Thymus (tissue), 14 donors: ENCODE results near the gene PTRH1. TPM values are rescaled to one million over a fixed set of nuclear protein-coding genes. Genes with fewer than 3 reads are reported as not detected.
"Not testable (repeated sequence)": the region's sequence is repeated elsewhere in the genome, so short reads cannot be mapped to it uniquely, and the experiment has no call there.

Experiments used
- DNase-seq, 9 donors: peaks; one replicate each; pipeline ENCODE4 v3.0.0-alpha.2; 2013; ENCODE audit warnings: low spot score in 9 of 9, low read depth in 6 of 9, missing footprints in 1 of 9
- H3K27ac ChIP-seq, 2 donors: one replicate each; pipeline ENCODE4 v1.5.1; 2013; ENCODE audit warnings: control low read depth in 1 of 2, low read depth in 1 of 2, low read length in 1 of 2, mild to moderate bottlenecking in 1 of 2, moderate library complexity in 1 of 2
- H3K27me3 ChIP-seq, 2 donors: one replicate each; pipeline ENCODE4 v1.5.1; 2013; ENCODE audit warnings: low read length in 1 of 2; ENCODE audit not compliant: control insufficient read depth in 2 of 2, insufficient read depth in 1 of 2
- H3K36me3 ChIP-seq, 2 donors: one replicate each; pipeline ENCODE4 v1.5.1; 2013; ENCODE audit warnings: low read length in 1 of 2, mild to moderate bottlenecking in 1 of 2, moderate library complexity in 1 of 2; ENCODE audit not compliant: control insufficient read depth in 2 of 2, insufficient read depth in 2 of 2
- H3K4me1 ChIP-seq, 2 donors: one replicate each; pipeline ENCODE4 v1.5.1; 2013; ENCODE audit warnings: low read length in 2 of 2; ENCODE audit not compliant: control insufficient read depth in 2 of 2, insufficient read depth in 2 of 2
- H3K4me3 ChIP-seq, 2 donors: one replicate each; pipeline ENCODE4 v1.5.1; 2013; ENCODE audit warnings: low read length in 2 of 2, control low read depth in 1 of 2, mild to moderate bottlenecking in 1 of 2
- H3K9me3 ChIP-seq, 2 donors: one replicate each; pipeline ENCODE4 v1.5.1; 2013; ENCODE audit warnings: low read length in 1 of 2, mild to moderate bottlenecking in 1 of 2; ENCODE audit not compliant: control insufficient read depth in 2 of 2, insufficient read depth in 1 of 2
- WGBS: extraction: QIAGEN DNeasy Blood & Tissue Kit; methylation state at CpG from one replicate; pipeline ENCODE4 v1.1.7; 2013; 5-methylcytosine and 5-hydroxymethylcytosine counted together
- long read RNA-seq, 10 donors: transcript quantifications; one replicate each; lab custom pipeline, GENCODE V29; 2026
- polyA plus RNA-seq: library from polyadenylated mRNA; stranded (reverse); fragments of 200-250 nt; gene quantifications from one replicate; pipeline ENCODE4 v1.2.3, GENCODE V29; 2013
- total RNA-seq: library from RNA; stranded (reverse); fragments of 120-200 nt; gene quantifications from one replicate; pipeline ENCODE4 v1.2.4, GENCODE V29; 2013
- donor health status: healthy.

PTRH1 gene
- total RNA-seq (16.3 TPM), polyA plus RNA-seq (12.2 TPM)
- long read RNA-seq, donor 1, partial matches to known transcripts = 0 of 1 reads
- long read RNA-seq, donor 1, other reads (novel, unspliced or antisense) = 0 of 1 reads
- long read RNA-seq, donor 2 = 0 reads
- long read RNA-seq, donor 3, transcript PTRH1-208 (5 exons, 814 nt) = major isoform, 8 of 19 reads
- long read RNA-seq, donor 3, partial matches to known transcripts = 10 of 19 reads
- long read RNA-seq, donor 3, other reads (novel, unspliced or antisense) = 0 of 19 reads
- long read RNA-seq, donor 4, transcript PTRH1-208 (5 exons, 814 nt) = major isoform, 8 of 10 reads
- long read RNA-seq, donor 4, partial matches to known transcripts = 0 of 10 reads
- long read RNA-seq, donor 4, other reads (novel, unspliced or antisense) = 0 of 10 reads
- long read RNA-seq, donor 5, transcript PTRH1-208 (5 exons, 814 nt) = major isoform, 11 of 14 reads
- long read RNA-seq, donor 5, partial matches to known transcripts = 0 of 14 reads
- long read RNA-seq, donor 5, other reads (novel, unspliced or antisense) = 0 of 14 reads
- long read RNA-seq, donor 6, transcript PTRH1-208 (5 exons, 814 nt) = major isoform, 8 of 14 reads
- long read RNA-seq, donor 6, partial matches to known transcripts = 5 of 14 reads
- long read RNA-seq, donor 6, other reads (novel, unspliced or antisense) = 0 of 14 reads
- long read RNA-seq, donor 7, partial matches to known transcripts = 0 of 4 reads
- long read RNA-seq, donor 7, other reads (novel, unspliced or antisense) = 0 of 4 reads
- long read RNA-seq, donor 8, partial matches to known transcripts = 0 of 4 reads
- long read RNA-seq, donor 8, other reads (novel, unspliced or antisense) = 0 of 4 reads
- long read RNA-seq, donor 9, transcript PTRH1-208 (5 exons, 814 nt) = major isoform, 5 of 8 reads
- long read RNA-seq, donor 9, partial matches to known transcripts = 0 of 8 reads
- long read RNA-seq, donor 9, other reads (novel, unspliced or antisense) = 0 of 8 reads
- long read RNA-seq, donor 10, partial matches to known transcripts = 0 of 2 reads
- long read RNA-seq, donor 10, other reads (novel, unspliced or antisense) = 0 of 2 reads

DNA sequence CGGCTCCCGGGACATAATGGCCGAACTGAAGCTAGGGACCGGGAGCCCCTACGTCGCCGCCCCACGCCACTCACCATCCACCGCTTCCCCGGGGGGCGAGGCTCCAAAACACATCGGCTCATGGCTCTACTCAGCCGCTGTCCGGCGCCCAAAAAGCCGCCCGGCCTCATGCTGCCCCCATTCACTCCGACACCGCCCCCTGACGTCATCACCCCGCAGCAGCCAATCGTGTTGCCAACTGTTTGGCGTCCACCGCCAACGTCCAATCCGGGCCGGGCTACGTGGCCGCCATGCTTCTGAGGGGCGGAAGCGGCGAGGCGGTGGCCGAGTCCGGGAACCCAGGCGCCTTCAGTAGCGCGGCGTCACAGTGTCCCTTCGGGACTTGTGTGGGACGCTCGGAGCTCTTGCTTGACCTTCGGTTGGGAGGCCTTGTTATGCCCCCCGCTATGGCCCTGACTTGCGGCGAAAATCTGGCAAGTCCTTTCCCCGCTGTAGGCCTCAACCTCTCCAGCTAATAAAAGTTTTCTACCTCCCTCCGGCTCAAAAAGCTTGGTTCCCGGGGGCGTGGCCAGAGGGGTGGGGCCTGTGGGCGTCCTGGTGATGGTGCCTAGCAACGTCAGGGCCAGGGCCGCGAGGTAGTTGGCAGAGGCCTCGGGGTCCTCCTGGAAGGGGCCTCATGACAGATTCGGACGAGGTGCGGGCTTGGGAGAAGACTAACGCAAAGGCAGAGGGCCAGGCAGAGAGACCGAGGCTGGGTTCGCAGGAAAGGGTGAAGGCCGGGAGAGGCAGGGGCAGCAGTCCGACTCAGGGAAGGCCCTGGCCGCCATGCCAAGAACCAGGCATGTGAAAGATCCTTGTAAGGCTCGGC is at the start of gene PTRH1, which contains the start of gene TTC16:
PTRH1 (minus strand) TSS at position 194 of the 868 bp plus-strand sequence; CDS start at position 170, 24 bp downstream.
TTC16 (plus strand) TSS at position 610 of the 868 bp plus-strand sequence; CDS start at position 677, 67 bp downstream.
- Histone ChIP-seq H3K27me3 (peaks cover 0 to 12% of the 10 kb centered on the region in 2 donors), H3K27ac (peak within 1 kb of the TSS; percentile 67 to 68), H3K4me3 (peak within 1 kb of the TSS; percentile 69 to 94), H3K36me3 (no peaks in the 10 kb centered on the region), H3K4me1 (peaks cover 15 to 34% of the 10 kb centered on the region in 2 donors), H3K9me3 (peaks cover 0 to 13% of the 10 kb centered on the region in 2 donors)
- peak; percentile 86 to 97 (median 94) for DNase-seq
- 9% methylated on average over 65 of the region's 65 CpGs for WGBS

DNA sequence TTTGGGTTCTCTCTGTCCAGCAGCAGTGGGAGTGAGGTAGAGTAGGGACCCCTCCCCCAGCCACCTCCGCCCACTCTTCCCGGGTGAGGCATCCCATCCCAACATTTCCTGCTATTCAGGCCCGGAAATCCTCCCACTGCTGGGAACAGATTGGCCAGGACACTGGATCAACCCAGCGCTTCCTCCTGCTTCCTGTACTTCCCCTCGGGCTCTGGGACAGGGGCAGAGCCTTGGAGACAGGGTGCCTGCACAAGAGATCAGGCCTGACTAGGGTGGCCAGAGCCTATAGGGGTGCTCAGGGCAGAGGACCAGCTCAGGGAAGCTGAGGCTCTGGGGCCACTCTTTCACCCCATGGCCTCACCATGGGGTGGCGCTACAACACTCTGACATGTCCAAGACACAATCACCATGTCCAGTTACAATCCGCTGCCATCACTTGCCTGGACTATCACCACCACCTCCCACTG is 48.5 kb upstream of the PTRH1 start:
- 95% methylated on average over 7 of the region's 7 CpGs for WGBS
- DNase-seq = no peak
- H3K4me3 ChIP-seq = no peak overlapping the region
- peaks cover 80 to 82% of the 10 kb centered on the region in 2 donors for H3K36me3 ChIP-seq
- H3K9me3 ChIP-seq = no peaks in the 10 kb centered on the region
- no peak overlapping the region for H3K27ac ChIP-seq
- H3K27me3 ChIP-seq = no peaks in the 10 kb centered on the region
- H3K4me1 ChIP-seq = peaks cover 17 to 39% of the 10 kb centered on the region in 2 donors

- Histone ChIP-seq H3K9me3 (no peaks in the 10 kb centered on the region), H3K27ac (peak overlapping the region in 1 of 2 donors; percentile 41), H3K4me3 (no peak overlapping the region), H3K4me1 (peaks cover 1 to 22% of the 10 kb centered on the region in 2 donors), H3K36me3 (peaks cover 77 to 83% of the 10 kb centered on the region in 2 donors), H3K27me3 (no peaks in the 10 kb centered on the region)
- no peak for DNase-seq
- WGBS = 87% methylated on average over 16 of the region's 16 CpGs
These were observed 46.7 kb upstream of the PTRH1 start for GRCh38 chr9:127762111-127762676.

DNA sequence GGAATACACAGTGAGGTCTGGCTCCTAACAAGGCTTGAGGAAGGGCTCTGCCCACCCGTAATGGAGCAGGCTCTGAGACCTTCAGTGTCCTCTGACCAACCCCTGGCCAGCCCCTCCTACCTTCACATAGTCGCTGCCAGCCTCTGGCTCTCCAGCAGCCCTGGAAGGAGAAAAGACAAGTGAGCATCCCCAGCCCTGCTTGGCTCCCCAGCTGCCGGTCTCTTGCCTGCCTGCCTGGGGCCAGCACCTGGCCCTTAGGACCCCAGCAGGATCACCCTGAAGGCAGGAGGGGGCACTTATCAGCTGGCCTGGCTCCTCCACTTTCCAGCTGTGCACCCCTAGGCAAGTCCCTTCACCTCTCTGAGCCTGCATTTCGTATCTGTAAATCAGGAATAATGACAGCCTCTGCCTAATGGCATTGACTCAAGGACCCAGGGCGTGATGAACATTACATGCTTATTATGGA is 46.1 kb upstream of the PTRH1 start:
- Histone ChIP-seq H3K27me3 (no peaks in the 10 kb centered on the region), H3K27ac (no peak overlapping the region), H3K9me3 (no peaks in the 10 kb centered on the region), H3K4me3 (no peak overlapping the region), H3K4me1 (peaks cover 0 to 16% of the 10 kb centered on the region in 2 donors), H3K36me3 (peaks cover 70 to 76% of the 10 kb centered on the region in 2 donors)
- WGBS = 98% methylated on average over 5 of the region's 5 CpGs
- DNase-seq = no peak

DNA sequence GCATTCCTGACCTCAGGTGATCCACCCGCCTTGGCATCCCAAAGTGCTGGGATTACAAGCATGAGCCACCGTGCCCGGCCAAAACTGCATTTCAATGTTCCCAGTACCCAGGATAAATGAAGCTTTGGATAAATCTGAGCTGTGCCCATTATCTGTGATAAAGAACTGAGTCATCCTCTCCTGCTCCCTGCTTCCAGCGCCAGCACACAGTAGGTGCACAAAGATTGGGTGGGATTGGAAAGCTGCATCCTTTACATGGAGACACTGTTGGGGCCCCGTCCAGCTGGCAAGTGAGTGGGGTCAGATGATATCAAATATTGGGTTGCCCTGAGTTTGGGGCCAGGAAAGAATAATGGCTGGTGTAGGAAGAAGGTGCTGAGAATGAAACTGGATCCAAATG is 45.6 kb upstream of the PTRH1 start:
- no peak overlapping the region for H3K4me3 ChIP-seq
- H3K27me3 ChIP-seq = no peaks in the 10 kb centered on the region
- H3K4me1 ChIP-seq = peaks cover 0 to 16% of the 10 kb centered on the region in 2 donors
- DNase-seq = no peak
- no peaks in the 10 kb centered on the region for H3K9me3 ChIP-seq
- WGBS = 96% methylated on average over 5 of the region's 5 CpGs
- peaks cover 65 to 72% of the 10 kb centered on the region in 2 donors for H3K36me3 ChIP-seq
- H3K27ac ChIP-seq = no peak overlapping the region

GRCh38 chr9:127758843-127759242 is 43.4 kb upstream of the PTRH1 start:
- DNase-seq = no peak
- H3K27me3 ChIP-seq = peaks cover 0 to 9% of the 10 kb centered on the region in 2 donors
- no peak overlapping the region for H3K27ac ChIP-seq
- no peaks in the 10 kb centered on the region for H3K9me3 ChIP-seq
- WGBS = 95% methylated on average over 5 of the region's 5 CpGs
- H3K4me1 ChIP-seq = peaks cover 0 to 9% of the 10 kb centered on the region in 2 donors
- peaks cover 60 to 72% of the 10 kb centered on the region in 2 donors for H3K36me3 ChIP-seq
- H3K4me3 ChIP-seq = no peak overlapping the region

- 94% methylated on average over 11 of the region's 11 CpGs for WGBS
- not testable (repeated sequence) for H3K4me3 ChIP-seq, H3K27ac ChIP-seq, H3K4me1 ChIP-seq, DNase-seq, H3K9me3 ChIP-seq, H3K27me3 ChIP-seq
- peaks cover 62 to 66% of the 10 kb centered on the region in 2 donors for H3K36me3 ChIP-seq
These were observed 41.3 kb upstream of the PTRH1 start for GRCh38 chr9:127756776-127757175.

- Histone ChIP-seq H3K9me3 (no peaks in the 10 kb centered on the region), H3K4me1 (no peaks in the 10 kb centered on the region), H3K36me3 (peaks cover 62 to 67% of the 10 kb centered on the region in 2 donors), H3K27ac (no peak overlapping the region), H3K4me3 (no peak overlapping the region), H3K27me3 (peaks cover 0 to 9% of the 10 kb centered on the region in 2 donors)
- WGBS = 96% methylated on average over 3 of the region's 3 CpGs
- no peak for DNase-seq
These were observed 40.8 kb upstream of the PTRH1 start for GRCh38 chr9:127756233-127756632.
